HG03196 (cell line): ENCODE data around the gene TMEM144.

Experiments used
- ATAC-seq: cut with Tn5 transposase; IDR thresholded peaks from one replicate; pipeline ENCODE4 v1.9.1; 2021; ENCODE audit not compliant: unreplicated experiment

Gene TMEM144

GRCh38 chr4:158209825-158210807, at the start of gene TMEM144:
TMEM144 (plus strand) TSS chr4:158210486; CDS start chr4:158212668, 2,182 bp downstream.
- peak; percentile 97 for ATAC-seq

DNA sequence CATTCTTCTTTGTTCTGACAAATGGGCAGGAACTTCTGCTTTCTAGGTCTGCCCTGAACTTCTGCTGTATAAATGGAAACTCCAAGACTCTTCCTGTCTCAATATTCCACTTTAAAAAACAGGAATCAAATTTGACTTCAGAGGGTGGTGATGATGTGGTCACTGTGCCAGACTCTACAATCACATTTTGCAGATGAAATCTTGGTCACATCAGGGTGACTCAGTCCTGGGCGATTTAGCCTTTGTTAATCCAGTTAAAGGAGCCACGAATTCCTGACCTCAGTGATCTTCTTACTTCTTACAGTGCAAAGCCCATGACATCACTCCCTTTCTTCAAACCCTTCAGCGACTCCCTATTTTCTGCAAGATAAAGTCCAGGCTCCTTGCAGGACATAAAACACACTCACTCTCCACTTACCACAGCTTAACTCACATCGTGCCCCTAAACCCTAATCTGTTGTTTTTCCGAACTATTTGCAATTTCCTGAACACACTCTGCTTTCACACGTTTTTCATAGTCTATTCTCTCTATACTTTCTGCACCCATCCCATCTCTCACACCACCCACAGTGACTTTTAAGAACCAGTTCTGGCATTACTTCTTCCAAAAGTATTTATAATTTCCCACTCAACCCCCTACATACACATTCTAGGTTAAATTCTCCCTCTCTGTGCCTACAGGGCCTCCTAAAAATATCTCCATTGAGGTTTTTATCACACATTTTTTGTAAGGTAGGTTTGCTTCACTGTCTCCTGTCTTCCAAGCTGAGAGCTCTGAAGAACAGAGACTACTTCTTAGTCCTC, 48.5 kb upstream of the TMEM144 start:
- no peak for ATAC-seq

DNA sequence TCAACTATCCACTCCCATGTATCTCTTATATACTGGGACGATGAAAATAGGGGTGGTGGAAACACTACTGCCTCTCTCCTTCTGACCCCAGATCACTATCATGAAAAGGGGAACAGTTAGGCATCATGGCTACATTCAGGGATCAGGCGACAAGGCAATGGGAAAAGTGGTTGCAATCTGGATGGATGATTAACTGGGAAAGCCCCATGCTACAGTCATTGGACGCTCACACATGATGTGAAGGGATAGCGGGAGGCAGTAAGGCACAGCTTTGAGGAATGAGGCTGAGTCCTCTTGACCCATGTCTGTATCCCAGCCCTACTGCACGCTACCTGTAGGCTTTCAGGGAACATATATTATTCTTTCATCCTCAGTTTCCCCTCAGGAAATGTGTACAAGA, 47.7 kb upstream of the TMEM144 start:
- ATAC-seq: no peak

DNA sequence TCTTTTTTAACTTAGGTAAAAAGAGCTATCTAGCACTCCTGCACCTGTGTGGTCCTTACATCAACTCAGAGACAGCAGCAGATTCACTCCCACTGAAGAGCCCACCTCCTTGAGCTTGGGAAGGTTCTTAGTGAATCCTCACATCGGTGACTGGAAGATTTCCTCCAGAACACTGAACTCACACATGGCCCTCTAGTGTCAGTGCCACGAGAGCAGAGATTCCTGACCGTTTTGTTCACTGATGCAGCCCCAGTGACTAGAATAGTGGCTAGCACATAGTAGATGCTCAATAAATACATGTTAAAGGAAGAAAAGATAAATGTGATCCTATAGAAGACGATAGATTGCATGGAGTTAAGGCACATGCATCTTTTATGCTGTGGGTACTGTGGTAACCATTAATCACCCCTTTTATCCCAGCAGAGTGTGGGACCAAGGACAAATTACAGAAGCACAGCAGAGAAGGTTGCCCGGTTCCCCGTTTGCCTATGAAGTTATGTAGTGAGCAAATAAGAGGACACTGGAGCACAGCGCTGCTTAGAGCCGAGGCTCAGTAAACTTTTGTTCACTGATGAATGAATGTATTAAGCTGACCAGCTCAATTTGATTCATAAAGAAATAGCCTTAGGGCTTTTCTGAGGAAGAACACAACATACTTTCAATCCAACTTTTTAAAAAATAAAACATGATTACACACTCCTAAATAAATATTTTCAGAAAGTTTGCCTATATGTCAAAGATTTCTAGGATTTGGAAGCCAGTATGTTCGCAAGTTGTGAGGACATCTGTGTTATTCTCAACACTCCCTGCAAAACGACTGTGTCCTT, 46.1 kb upstream of the TMEM144 start:
- no peak for ATAC-seq

DNA sequence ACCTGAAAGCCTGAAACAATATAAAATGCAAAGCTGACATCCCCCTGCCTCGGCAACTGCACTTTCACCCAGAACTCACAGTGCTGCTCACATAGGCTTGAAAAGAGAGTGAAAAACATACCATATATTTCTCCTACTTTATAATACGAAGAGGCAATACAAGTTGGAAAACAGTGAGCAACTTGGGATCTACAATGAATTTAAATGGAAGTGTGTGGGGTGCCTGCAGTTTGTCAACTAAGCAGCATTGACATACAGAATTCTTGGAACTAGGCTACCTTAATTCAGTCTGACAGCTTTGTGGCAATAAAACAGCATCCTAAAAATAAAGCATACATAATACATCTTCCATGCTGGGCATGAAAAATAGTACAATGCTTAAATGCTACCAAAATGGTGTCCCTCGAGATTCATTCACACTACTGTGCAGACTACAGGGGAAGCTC, 45.5 kb upstream of the TMEM144 start:
- no peak for ATAC-seq

- ATAC-seq: no peak
Measured at GRCh38 chr4:158166701-158167100, 43.6 kb upstream of the TMEM144 start.

GRCh38 chr4:158168606-158169005, 41.7 kb upstream of the TMEM144 start:
- no peak for ATAC-seq

DNA sequence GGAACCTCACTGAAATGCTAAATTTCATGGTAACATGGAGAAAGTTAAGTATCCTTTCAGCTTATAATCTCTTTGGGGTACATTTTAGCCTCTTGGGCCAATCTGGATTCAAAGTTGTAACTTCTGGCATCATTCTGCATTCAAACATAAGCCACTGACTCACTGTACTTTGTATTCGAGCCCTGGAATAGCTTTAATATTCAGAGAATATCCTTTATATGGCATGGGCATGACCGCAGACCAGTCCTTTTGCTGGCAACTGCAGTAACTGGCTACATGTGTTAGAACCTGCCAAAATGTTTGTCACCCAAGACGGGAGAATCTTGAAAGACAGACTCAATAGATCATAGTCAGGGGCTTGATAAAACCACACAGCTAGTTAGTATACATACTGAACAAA, 40.8 kb upstream of the TMEM144 start:
- ATAC-seq: no peak

DNA sequence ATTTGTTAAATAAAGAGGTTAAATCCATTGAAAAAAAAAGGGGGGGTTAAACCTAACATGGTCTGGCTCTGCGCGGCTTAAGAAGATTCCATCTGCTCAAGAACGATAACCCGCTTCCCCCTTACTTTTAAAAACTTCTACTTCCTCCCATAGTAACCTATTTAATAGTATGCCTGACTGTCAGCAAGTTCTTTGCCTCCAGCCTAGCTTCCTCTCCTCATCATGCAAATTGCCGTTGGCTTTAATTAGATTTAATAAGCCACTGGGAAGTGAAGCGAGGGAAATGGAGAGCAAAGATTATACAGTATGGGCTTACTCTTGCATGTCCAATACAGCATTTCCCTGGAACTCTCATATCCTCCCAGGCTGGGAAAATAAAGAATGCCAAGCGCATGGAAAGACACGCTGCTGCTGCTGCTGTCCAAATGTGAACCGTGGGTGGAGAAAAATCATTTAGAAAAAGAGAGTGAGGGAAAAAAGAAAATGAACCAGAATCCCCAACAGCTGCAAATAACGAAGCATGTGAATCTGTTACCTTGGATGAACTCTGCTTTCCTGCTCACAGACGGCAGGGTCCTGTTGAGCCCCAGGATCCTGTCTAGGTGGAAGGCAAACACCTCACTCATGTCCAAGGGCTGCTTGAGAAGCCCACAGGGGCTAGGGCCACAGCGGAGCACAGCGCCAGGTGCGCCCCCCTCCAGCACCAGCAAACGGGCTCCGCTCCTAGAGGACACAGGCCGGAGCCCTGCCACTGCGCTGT, 40.2 kb upstream of the TMEM144 start:
- ATAC-seq: no peak

DNA sequence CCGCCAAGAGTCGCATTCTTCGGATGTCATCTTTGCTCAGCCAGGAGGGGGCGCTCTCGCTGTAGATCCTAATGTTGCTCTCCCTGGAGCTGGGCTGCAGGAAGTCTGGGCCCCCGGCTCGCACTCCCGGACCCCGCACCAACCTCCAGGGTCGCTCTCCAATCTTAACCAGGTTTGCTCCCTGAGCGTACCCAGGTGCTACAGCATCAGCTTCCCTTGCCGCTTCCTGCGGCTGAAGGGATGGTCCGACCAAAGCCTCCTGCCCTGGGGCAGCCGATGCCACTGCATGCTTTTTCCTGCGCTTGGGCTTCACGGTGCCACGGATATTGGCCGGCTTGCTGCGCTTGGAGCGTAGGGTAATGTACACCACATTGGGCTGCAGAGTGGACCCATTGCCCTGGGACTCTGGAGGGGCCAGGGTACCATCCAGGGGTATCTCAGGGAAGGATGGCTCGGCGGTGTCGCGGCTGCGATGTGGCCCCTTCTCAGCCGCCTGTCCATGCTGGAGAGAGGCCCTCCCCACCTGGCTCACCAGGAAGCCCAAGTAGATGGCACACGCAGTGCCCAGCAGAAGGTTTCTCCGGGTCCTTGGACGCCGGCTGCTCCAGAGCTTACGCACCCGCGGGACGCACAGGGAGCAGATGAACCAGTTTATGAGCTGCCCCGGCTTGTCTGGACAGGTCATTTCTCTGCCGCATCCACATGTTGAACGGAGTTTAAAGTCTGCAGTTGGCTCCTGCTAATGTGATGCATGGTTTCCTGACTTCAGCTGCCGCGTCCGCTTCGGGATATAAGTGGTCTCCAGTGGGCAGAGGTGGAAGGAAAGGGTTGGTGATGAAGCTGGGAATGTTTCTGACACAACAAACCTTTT, 39.4 kb upstream of the TMEM144 start:
- peak; percentile 47 for ATAC-seq

DNA sequence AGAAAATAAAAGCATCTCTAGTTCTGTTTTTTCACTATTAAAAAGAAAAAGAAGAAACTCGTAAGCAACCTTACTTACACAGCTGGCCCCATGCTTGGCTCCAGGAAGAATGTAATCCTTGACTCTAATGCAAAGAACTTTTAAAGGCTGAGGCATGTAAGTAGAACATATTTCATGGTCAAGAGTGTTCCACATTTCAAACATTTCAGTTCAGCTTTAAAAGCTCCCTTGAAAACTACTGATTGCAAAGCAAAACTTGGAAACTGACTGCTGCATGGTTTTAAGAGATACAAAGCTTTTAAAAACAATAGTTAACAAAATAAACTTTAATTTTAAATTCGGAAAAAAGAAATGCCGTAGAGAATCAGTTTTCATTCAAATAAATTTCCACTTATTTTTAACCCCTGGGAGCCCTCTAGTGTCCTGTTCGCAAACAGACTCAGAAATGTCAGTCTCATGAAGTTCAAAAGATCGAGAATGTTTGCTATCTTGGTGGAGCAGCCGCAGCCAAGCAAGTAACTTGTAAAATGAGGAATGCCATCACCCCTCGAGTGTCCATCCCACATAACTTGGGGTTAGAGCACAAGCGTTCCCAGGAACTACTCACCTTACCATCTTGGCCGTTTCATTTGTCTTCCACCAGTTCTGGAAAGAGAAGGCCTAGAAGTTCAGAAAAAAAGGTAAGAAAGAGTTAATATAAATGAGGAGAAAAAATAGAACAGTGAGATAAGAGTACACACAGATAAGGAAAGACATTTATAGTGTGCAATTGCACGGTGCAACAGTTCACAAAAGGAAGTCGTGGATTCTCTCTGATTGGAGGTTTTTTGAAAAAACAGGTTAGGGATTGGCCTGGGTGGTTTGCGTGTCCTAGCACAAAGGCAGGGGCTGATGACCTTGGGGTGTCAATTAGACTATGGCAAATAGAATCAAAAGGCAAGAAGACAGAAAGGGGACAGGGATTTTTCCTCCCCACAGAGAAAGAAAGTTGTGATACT, 37.7 kb upstream of the TMEM144 start, which contains the start of gene GASK1B:
Gene GASK1B (minus strand): TSS at position 765 of the 998 bp plus-strand sequence. CDS start 1,650 bp downstream, outside the sequence.
- no peak for ATAC-seq

DNA sequence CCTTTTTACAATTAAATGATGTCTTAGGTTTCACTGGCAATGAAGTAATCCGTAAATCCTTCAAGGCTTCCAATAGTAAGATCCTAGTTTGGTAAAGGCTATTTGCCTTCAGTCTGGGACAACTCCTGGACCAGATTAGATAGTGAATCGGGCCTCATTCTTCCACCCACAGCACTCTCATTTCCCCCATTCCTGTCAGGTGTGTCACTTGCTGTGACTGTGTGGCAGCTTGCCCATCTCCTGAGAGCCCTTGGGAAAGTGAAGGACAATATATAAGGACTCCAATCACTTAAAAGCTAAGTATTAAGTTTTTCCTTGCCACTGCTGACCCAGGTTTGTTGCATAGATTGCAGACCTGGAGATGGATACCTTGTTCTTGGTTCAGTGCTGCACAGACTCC, 34.2 kb upstream of the TMEM144 start:
- no peak for ATAC-seq

- ATAC-seq: no peak
Measured at GRCh38 chr4:158176776-158177175, 33.5 kb upstream of the TMEM144 start.

- no peak for ATAC-seq
Measured at GRCh38 chr4:158179465-158179864, 30.8 kb upstream of the TMEM144 start.

GRCh38 chr4:158181906-158182305, 28.4 kb upstream of the TMEM144 start:
- ATAC-seq: no peak

DNA sequence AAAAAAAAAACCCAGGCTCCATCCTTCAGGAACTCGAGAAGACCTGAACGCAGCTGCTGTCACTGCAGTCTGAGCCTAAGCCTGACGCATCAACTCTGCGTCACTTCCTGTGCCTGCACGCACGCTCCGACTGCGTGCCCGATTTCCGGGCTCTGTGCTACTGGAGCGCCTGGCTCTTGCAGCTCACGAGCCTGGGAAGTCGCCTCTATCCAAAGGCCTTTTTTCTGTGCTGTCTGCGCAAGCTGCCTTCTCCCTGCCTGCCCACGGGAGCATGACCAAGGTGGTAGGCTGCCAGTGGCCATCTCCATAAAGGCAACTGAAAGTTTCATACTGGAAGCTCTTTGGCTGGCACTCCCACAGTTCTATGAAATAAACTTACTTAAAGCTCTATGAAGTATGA, 27.6 kb upstream of the TMEM144 start:
- no peak for ATAC-seq

DNA sequence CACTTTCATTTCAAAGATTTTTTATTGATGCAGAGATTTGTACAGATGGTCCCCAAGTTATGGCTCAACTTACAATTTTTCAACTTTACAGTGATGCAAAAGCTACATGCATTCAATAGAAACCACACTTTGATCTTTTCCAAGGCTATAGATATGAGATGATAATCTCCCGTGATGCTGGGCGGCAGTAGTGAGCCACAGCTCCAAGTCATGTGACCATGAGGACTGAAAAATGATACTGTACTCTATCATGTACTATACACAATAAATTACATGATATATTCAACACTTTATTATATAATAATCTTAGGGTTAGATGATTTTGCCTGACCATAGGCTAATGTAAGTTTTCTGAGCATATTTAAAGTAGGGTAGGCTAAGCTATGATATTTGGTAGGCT, 23.5 kb upstream of the TMEM144 start:
- no peak for ATAC-seq

GRCh38 chr4:158189422-158189821, 20.9 kb upstream of the TMEM144 start:
- ATAC-seq: no peak
